ENCODE results near the gene REXO4. TPM values are rescaled to one million over a fixed set of nuclear protein-coding genes. Genes with fewer than 3 reads are reported as not detected.

The REXO4 gene
- total RNA-seq, 1 experiment from 2014 or later: 38.6 TPM

DNA sequence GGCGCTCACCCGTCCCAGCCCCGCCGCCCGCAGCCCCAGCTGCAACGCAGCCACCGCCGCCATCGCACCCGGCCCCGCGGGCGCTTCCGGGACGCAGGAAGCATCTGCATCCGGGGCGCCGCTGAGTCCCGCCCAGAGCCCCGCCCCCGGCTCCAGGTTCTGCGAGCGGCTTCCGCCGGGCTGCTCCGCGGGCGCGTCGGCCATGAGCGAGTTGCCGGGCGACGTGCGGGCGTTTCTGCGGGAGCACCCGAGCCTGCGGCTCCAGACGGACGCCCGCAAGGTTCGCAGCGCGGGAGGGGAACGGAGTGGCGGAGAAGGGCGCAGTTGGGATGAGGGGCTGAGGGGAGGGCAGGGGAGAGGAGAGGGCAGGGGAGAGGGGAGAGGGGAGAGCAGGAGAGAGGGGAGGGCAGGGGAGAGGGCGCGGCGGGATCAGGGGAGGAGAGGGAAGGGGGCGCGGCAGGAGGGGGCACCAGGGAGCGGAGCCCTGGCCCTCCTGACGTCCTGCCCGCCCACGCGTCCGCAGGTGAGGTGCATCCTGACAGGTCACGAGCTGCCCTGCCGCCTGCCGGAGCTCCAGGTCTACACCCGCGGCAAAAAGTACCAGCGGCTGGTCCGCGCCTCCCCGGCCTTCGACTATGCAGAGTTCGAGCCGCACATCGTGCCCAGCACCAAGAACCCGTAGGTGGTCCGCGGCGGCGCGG is 61.3 kb downstream of the REXO4 start, which contains the start of the genes SURF1 and SURF2 (continued):
- TF ChIP-seq ZNF281 (CRISPR knock-in tag; IDR thresholded peaks at IDR 0.05): no peak
- TF ChIP-seq, protein P1, sequence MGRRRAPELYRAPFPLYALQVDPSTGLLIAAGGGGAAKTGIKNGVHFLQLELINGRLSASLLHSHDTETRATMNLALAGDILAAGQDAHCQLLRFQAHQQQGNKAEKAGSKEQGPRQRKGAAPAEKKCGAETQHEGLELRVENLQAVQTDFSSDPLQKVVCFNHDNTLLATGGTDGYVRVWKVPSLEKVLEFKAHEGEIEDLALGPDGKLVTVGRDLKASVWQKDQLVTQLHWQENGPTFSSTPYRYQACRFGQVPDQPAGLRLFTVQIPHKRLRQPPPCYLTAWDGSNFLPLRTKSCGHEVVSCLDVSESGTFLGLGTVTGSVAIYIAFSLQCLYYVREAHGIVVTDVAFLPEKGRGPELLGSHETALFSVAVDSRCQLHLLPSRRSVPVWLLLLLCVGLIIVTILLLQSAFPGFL (CRISPR knock-in tag; IDR thresholded peaks at IDR 0.05; ENCODE audit: borderline replicate concordance): no peak
- no peak for TF ChIP-seq HMGA2 (CRISPR knock-in tag; IDR thresholded peaks at IDR 0.05)
- TF ChIP-seq ATF1 (CRISPR knock-in tag; IDR thresholded peaks at IDR 0.05): 0 out of 2 replicates have a peak, but pooled peaks have one; percentile 39
- TF ChIP-seq ZNF396 (CRISPR knock-in tag; IDR thresholded peaks at IDR 0.05; ENCODE audit: borderline replicate concordance): no peak
- no peak for TF ChIP-seq OVOL2 (CRISPR knock-in tag; IDR thresholded peaks at IDR 0.05; ENCODE audit: borderline replicate concordance)
- peak; percentile 58; the same call in 1 of the 2 replicates for TF ChIP-seq FOXP1 (CRISPR knock-in tag; IDR thresholded peaks at IDR 0.05; ENCODE audit: borderline replicate concordance)
- TF ChIP-seq FOXK1 (CRISPR knock-in tag; IDR thresholded peaks at IDR 0.05): peak; percentile 68
- TF ChIP-seq GTF2I (CRISPR knock-in tag; conservative IDR thresholded peaks at IDR 0.05): no peak
- TF ChIP-seq ZNF263 (CRISPR knock-in tag; IDR thresholded peaks at IDR 0.05; ENCODE audit: low read depth): no peak
- TF ChIP-seq MYBL2 (CRISPR knock-in tag; IDR thresholded peaks at IDR 0.05): no peak
- TF ChIP-seq ESRRA (CRISPR knock-in tag; IDR thresholded peaks at IDR 0.05; ENCODE audit: borderline replicate concordance): no peak
- TF ChIP-seq ZNF423 (CRISPR knock-in tag; IDR thresholded peaks at IDR 0.05): no peak
- TF ChIP-seq ATF3 (CRISPR knock-in tag; conservative IDR thresholded peaks at IDR 0.05): no peak
- TF ChIP-seq CDX4 (CRISPR knock-in tag; IDR thresholded peaks at IDR 0.05; ENCODE audit: borderline replicate concordance): no peak
- TF ChIP-seq NR3C1 (CRISPR knock-in tag; conservative IDR thresholded peaks at IDR 0.05; ENCODE audit: low read depth): no peak
- no peak for TF ChIP-seq ZNF138 (CRISPR knock-in tag; conservative IDR thresholded peaks at IDR 0.05)
- TF ChIP-seq CTCF (IDR thresholded peaks at IDR 0.05): no peak
- TF ChIP-seq, protein P2, sequence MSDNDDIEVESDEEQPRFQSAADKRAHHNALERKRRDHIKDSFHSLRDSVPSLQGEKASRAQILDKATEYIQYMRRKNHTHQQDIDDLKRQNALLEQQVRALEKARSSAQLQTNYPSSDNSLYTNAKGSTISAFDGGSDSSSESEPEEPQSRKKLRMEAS (CRISPR knock-in tag; IDR thresholded peaks at IDR 0.05): peak; percentile 66; the same call in 1 of the 2 replicates
- TF ChIP-seq CREB1 (CRISPR knock-in tag; IDR thresholded peaks at IDR 0.05): no peak
- TF ChIP-seq IRF2 (CRISPR knock-in tag; IDR thresholded peaks at IDR 0.05; ENCODE audit: borderline replicate concordance, low read depth): no peak
- TF ChIP-seq ZNF219 (CRISPR knock-in tag; IDR thresholded peaks at IDR 0.05; ENCODE audit: borderline replicate concordance): no peak
- no peak for TF ChIP-seq KAT7 (CRISPR knock-in tag; IDR thresholded peaks at IDR 0.05; ENCODE audit: borderline replicate concordance)
- TF ChIP-seq FOXJ3 (CRISPR knock-in tag; IDR thresholded peaks at IDR 0.05; ENCODE audit: borderline replicate concordance): no peak

Other genes starting within 250 kb of the REXO4 start
- gene OBP2B, start 208.8 kb downstream of the REXO4 start, total RNA-seq (2021): not detected in 3 replicates
- gene ABO, start 142.8 kb downstream of the REXO4 start, total RNA-seq (2021): 0.15 to 0.39 TPM (median 0.25 TPM) in 3 replicates
- 48.8 to 67.2 TPM (median 54.1 TPM) in 3 replicates for gene SURF6, start 81.8 kb downstream of the REXO4 start, total RNA-seq (2021)
- gene MED22, start 69.9 kb downstream of the REXO4 start, total RNA-seq (2021): 51.2 to 59.5 TPM (median 55.3 TPM) in 3 replicates
- gene RPL7A, start 69.8 kb downstream of the REXO4 start, total RNA-seq (2021): 2,747 to 3,149 TPM (median 3,142 TPM) in 3 replicates
- gene SURF1, start 61.5 kb downstream of the REXO4 start, total RNA-seq (2021): 33.3 to 36.4 TPM (median 35.6 TPM) in 3 replicates
- gene SURF2, start 61.5 kb downstream of the REXO4 start, total RNA-seq (2021): 26.3 to 33.3 TPM (median 28.8 TPM) in 3 replicates
- 171 to 173 TPM (median 173 TPM) in 3 replicates for gene SURF4, start 42.0 kb downstream of the REXO4 start, total RNA-seq (2021)
- gene STKLD1, start 41.6 kb downstream of the REXO4 start, total RNA-seq (2021): 0.94 to 1.6 TPM (median 0.98 TPM) in 3 replicates
- gene ADAMTS13, start 4.4 kb upstream of the REXO4 start, total RNA-seq (2021): 12.0 to 16.4 TPM (median 15.9 TPM) in 3 replicates
- 22.5 to 38.7 TPM (median 29.5 TPM) in 3 replicates for gene CACFD1, start 42.0 kb upstream of the REXO4 start, total RNA-seq (2021)
- gene SLC2A6, start 61.1 kb upstream of the REXO4 start, total RNA-seq (2021): 13.4 to 16.6 TPM (median 14.2 TPM) in 3 replicates
- 0.34 TPM in 1 of 3 replicates, not detected in the others for gene MYMK, start 106.9 kb upstream of the REXO4 start, total RNA-seq (2021)
- gene ADAMTSL2, start 116.7 kb upstream of the REXO4 start, total RNA-seq (2021): 0.64 to 0.87 TPM (median 0.64 TPM) in 3 replicates
- 2.0 to 3.1 TPM (median 2.7 TPM) in 3 replicates for gene FAM163B, start 191.4 kb upstream of the REXO4 start, total RNA-seq (2021)
- 0.23 to 0.34 TPM (median 0.24 TPM) in 3 replicates for gene DBH, start 218.4 kb upstream of the REXO4 start, total RNA-seq (2021)